T follicular helper cell (primary cell): ENCODE measurements around the gene STRN4.
"Not testable (repeated sequence)": the region's sequence is repeated elsewhere in the genome, so short reads cannot be mapped to it uniquely, and the experiment has no call there.

Experiments used
- DNase-seq: peaks from one replicate; pipeline ENCODE4 v3.0.0-alpha.2; 2020; ENCODE audit warnings: low read depth

The STRN4 gene

DNA sequence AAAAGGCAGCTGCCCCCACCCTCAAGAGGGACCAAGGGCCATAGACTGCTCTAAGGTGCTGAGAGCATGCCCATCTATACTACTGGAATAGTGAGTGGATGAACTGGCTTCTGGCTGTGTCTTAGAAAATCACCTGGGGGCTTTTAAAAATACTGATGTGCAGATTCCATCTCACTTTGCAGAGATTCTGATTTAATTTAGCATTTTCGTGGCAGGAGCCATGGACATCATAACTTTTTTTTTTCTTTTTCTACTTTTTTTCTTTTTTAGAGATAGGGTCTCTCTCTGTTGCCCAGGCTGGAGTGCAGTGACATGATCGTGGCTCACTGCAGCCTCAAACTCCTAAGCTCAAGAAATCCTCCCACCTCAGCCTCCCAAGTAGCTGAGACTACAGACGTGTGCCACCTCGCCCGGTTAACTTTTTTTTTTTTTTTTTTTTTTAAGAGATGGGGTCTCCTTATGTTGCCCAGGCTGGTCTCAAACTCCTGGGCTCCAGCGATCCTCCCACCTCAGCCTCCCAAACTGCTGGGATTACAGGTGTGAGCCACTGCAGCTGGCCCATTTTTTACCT, 33.4 kb downstream of the STRN4 start:
- DNase-seq, result not testable (repeated sequence)

GRCh38 chr19:46710687-46711086, 35.6 kb downstream of the STRN4 start:
- DNase-seq, result no peak

DNA sequence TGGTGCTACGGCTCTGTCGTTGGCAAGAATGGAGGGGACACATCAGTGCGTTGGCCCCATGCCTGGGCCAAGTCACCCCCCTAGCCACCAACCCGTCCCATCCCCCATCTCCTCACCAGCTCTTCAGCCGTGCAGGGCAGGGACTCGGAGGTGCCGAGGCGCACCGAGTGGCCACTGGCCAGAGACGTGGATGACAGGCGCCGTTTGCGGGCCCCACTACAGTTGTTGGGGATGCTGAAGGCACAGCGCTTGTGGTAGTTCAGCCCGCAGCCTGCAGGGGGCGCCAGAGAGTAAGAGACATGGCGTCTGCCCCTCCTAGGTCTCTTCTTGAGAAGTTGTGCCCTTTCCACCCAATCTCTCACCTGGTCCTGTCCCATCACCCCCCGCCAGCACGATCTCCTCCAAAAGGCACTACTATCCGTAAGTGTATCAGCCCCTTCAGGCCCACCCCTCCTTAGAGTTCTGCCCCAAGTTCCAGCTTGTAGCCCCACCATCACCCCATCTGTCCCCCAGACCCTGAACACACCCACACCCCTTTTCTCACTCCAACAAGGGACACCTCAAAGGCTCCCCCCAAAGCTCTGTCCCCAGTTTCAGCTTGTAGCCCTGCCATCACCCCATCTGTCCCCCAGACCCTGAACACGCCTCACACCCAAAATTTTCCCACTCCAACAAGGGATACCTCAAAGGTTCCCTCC, 41.7 kb downstream of the STRN4 start:
- peak; percentile 77 for DNase-seq

DNA sequence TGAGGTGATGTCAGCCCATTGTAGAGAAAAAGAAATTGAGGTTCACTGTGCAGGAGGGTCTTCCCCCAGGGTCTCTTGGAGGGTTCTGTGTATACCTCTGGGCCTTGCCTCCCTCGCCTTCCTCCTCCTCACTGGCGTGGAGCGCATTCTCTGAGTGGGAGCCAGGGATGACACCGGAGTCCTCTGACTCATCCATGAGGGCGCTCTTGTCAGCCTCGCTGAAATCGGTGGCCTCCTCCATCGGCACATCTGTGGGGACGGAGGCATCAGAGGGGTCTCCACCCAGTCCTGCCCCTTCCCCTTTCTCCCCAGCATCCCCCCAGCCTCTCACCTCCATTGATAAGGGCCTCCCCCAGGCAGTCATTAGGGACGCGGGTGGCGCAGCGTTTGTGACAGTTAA, 45.5 kb downstream of the STRN4 start:
- DNase-seq, result no peak

DNA sequence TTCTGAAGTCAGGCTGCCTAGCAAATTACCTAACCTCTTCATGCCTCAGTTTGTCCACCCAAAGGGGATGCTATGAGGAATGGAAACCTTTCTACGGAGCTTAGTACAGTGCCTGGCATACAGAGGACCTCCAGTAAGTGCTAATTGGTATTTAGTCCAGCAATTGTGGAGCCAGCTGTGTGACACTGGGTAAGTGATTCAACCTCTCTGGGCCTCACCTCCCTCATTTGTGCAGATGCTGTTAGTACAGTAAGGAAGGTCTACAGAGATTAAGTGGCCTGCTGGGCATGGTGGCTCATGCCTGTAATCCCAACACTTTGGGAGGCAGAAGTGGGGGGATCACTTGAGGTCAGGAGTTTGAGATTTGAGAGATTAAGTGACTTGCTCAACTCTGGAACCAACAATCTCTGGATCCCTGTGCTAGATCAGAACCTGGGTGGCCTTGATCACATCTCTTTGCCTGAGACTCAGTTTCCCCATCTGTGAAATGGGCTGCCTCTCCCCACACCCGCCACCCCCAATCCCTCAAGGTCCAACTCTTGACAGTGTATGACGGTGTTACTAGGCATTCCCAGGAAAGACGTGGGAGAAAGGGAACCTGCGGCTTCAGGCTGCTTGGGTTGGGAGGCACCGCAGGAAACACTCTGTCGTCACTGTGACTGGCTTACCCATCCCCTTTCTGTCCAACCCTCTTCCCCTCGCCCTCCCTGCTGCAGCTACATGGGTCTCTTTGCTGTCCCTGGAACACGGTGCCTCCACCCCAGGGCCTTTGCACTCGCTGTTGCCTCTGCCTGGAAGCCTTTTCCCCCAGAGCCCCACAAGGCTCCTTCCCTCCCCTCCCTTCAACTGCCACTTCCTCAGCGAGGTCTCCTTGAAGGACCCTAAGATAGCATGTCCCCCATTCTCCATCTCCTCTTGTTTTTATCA, 47.6 kb downstream of the STRN4 start:
- DNase-seq, result no peak

- no peak for DNase-seq
Observed at GRCh38 chr19:46697204-46697960, 48.9 kb downstream of the STRN4 start.

- no peak for DNase-seq
Observed at GRCh38 chr19:46696866-46697203, 49.4 kb downstream of the STRN4 start.

- no peak for DNase-seq
Observed at GRCh38 chr19:46696052-46696451, 50.2 kb downstream of the STRN4 start.

- DNase-seq, result no peak
Observed at GRCh38 chr19:46693760-46694159, 52.5 kb downstream of the STRN4 start.

GRCh38 chr19:46692918-46693722, 53.1 kb downstream of the STRN4 start:
- DNase-seq, result no peak

GRCh38 chr19:46691948-46692347, 54.3 kb downstream of the STRN4 start:
- no peak for DNase-seq

- DNase-seq, result no peak
Observed at GRCh38 chr19:46691104-46691503, 55.1 kb downstream of the STRN4 start.

- no peak for DNase-seq
Observed at GRCh38 chr19:46689358-46689757, 56.9 kb downstream of the STRN4 start.

DNA sequence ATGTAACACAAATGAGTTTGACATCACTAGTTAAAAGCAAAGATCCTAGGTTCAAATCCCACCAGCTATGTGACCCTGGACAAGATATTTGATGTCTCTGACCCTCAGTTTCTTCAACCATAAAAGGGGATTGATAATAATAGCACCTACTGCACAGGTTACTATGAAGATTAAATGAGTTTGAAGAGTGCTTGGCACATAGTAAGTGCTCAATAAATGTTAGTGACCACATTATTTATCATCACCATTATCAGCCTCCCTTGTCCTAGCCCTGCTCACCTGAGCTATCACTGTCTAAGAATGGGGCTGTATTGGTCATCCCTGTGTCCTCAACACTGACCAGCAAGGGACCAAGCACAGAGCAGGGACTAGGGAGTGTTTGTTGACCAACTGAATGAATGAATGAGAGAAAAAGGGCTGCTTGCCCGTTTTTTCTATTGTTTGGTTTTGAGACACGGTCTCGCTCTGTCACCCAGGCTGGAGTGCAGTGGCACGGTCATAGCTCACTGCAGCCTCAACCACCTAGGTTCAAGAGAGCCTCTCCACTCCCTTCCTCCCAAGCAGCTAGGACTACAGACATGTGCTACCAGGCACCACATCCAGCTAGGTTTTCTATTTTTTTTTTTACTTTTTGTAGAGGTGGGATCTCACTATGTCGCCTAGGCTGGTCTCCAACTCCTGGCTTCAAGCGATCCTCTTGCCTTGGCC, 58.7 kb downstream of the STRN4 start:
- no peak for DNase-seq

GRCh38 chr19:46685189-46685588, 61.1 kb downstream of the STRN4 start:
- DNase-seq, result no peak

DNA sequence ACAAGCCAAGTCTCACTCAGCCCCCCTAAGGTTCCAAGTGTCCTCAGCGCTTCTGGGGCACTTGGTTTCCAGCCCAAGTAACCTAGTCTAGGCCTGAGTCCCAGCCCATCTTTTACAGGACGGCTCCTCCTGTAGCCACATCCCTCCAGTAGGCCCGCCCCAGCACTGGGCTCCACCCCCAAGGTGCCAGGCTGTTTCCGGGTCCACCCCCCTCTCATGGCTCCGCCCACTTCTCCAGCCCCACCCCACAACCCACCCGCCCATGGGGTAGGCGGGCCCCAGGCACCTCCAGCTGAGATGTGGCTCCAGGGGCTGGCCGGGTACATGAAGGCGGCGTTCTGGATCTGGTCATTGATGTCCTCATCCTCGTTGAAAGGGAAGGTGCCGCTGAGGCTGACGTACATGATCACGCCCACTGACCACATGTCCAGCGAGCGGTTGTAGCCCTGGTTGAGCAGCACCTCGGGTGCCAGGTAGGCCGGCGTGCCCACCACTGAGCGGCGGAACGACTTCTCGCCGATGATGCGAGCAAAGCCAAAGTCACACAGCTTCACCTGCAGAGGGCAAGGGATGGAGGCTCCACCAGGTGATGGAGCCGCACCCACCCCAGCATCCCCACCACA, 68.0 kb downstream of the STRN4 start:
- peak; percentile 41 for DNase-seq

- DNase-seq, result no peak
Observed at GRCh38 chr19:46674416-46675178, 71.7 kb downstream of the STRN4 start.

GRCh38 chr19:46670813-46671212, 75.4 kb downstream of the STRN4 start:
- DNase-seq, result no peak
